HEK293 (cell line): ENCODE data around the gene ARL16.

Source experiments
- CTCF ChIA-PET: fragments of 350-600 bp; formaldehyde crosslinking; extraction: SDS; loops from one replicate; lab custom pipeline; 2021; ENCODE audit warnings: antibody characterized with exemption; lab: Yijun Ruan, JAX
- POLR2A ChIA-PET: fragments of 300-600 bp; formaldehyde crosslinking; extraction: SDS; loops from one replicate; lab custom pipeline; 2020; ENCODE audit warnings: antibody characterized with exemption, inconsistent platforms; lab: Yijun Ruan, JAX
- H3K27ac ChIP-seq: fragments of 200-500 bp; sonication (Bioruptor generic); 2 replicates; pipeline ENCODE4 v1.5.1; 2014; ENCODE audit warnings: low read depth, low read length, control low read depth, inconsistent platforms; ENCODE audit errors: extremely low read depth
- H3K36me3 ChIP-seq, 2 experiments: fragments of 200-500 bp in 1 of 2; sonication (Bioruptor generic) in 1 of 2; 1 replicate in 1 of 2; 2 replicates in 1 of 2; pipeline ENCODE4 v1.5.1; 2014 to 2017; ENCODE audit warnings: inconsistent platforms in 2 of 2, low read length in 2 of 2; ENCODE audit not compliant: control insufficient read depth in 2 of 2, insufficient read depth in 1 of 2
- H3K4me1 ChIP-seq: fragments of 200-500 bp; sonication (Bioruptor generic); 2 replicates; pipeline ENCODE4 v1.5.1; 2014; ENCODE audit warnings: mild to moderate bottlenecking, low read length, inconsistent platforms; ENCODE audit not compliant: control insufficient read depth, insufficient read depth
- H3K4me3 ChIP-seq: 2 replicates; pipeline ENCODE4 v1.5.1; 2011; ENCODE audit warnings: low read depth, mild to moderate bottlenecking, control low read depth, low read length, moderate library complexity
- H3K9me3 ChIP-seq: fragments of 200-500 bp; sonication (Bioruptor generic); 2 replicates; pipeline ENCODE4 v1.5.1; 2014; ENCODE audit warnings: low read depth, low read length, inconsistent platforms; ENCODE audit not compliant: control insufficient read depth, insufficient read depth
- OSR2 ChIP-seq: fragments of 450-650 bp; formaldehyde crosslinking; IDR thresholded peaks from 2 replicates; pipeline ENCODE4 v1.5.1; 2016; ENCODE audit warnings: missing biosample characterization, missing genetic modification characterization
- OVOL3 ChIP-seq: fragments of 450-650 bp; formaldehyde crosslinking; IDR thresholded peaks from 2 replicates; pipeline ENCODE4 v1.5.1; 2016; ENCODE audit warnings: missing biosample characterization, missing genetic modification characterization
- RBAK ChIP-seq: fragments of 450-650 bp; formaldehyde crosslinking; IDR thresholded peaks from 2 replicates; pipeline ENCODE4 v1.5.1; 2016; ENCODE audit warnings: missing biosample characterization, missing genetic modification characterization
- SP2 ChIP-seq: fragments of 450-650 bp; formaldehyde crosslinking; IDR thresholded peaks from 2 replicates; pipeline ENCODE4 v1.5.1; 2016; ENCODE audit warnings: missing biosample characterization, missing genetic modification characterization
- SP7 ChIP-seq: fragments of 450-650 bp; formaldehyde crosslinking; IDR thresholded peaks from 2 replicates; pipeline ENCODE4 v1.5.1; 2016; ENCODE audit warnings: missing biosample characterization, missing genetic modification characterization
- ZBTB48 ChIP-seq: fragments of 450-650 bp; formaldehyde crosslinking; IDR thresholded peaks from 2 replicates; pipeline ENCODE4 v1.5.1; 2016; ENCODE audit warnings: missing biosample characterization, missing genetic modification characterization
- ZBTB7A ChIP-seq: fragments of 450-650 bp; formaldehyde crosslinking; IDR thresholded peaks from 2 replicates; pipeline ENCODE4 v1.5.1; 2016; ENCODE audit warnings: low read depth, missing biosample characterization, missing genetic modification characterization
- ZFP3 ChIP-seq: fragments of 450-650 bp; formaldehyde crosslinking; IDR thresholded peaks from 2 replicates; pipeline ENCODE4 v1.5.1; 2016; ENCODE audit warnings: low read depth, missing biosample characterization, missing genetic modification characterization
- ZNF175 ChIP-seq: fragments of 450-650 bp; formaldehyde crosslinking; IDR thresholded peaks from 2 replicates; pipeline ENCODE4 v1.5.1; 2016; ENCODE audit warnings: missing biosample characterization, missing genetic modification characterization
- ZNF394 ChIP-seq: fragments of 450-650 bp; formaldehyde crosslinking; IDR thresholded peaks from 2 replicates; pipeline ENCODE4 v1.5.1; 2016; ENCODE audit warnings: missing biosample characterization, missing genetic modification characterization, mild to moderate bottlenecking, moderate library complexity, borderline replicate concordance
- ZNF426 ChIP-seq: fragments of 450-650 bp; formaldehyde crosslinking; IDR thresholded peaks from 2 replicates; pipeline ENCODE4 v1.5.1; 2017; ENCODE audit warnings: missing biosample characterization, missing genetic modification characterization, mild to moderate bottlenecking, inconsistent platforms, moderate library complexity
- ZNF473 ChIP-seq: fragments of 450-650 bp; formaldehyde crosslinking; IDR thresholded peaks from 2 replicates; pipeline ENCODE4 v1.5.1; 2017; ENCODE audit warnings: missing biosample characterization, missing genetic modification characterization
- ZNF48 ChIP-seq: fragments of 450-650 bp; formaldehyde crosslinking; IDR thresholded peaks from 2 replicates; pipeline ENCODE4 v1.5.1; 2016; ENCODE audit warnings: missing biosample characterization, missing genetic modification characterization
- ZNF514 ChIP-seq: fragments of 450-650 bp; formaldehyde crosslinking; IDR thresholded peaks from 2 replicates; pipeline ENCODE4 v1.5.1; 2016; ENCODE audit warnings: missing biosample characterization, missing genetic modification characterization
- ZNF621 ChIP-seq: fragments of 450-650 bp; formaldehyde crosslinking; IDR thresholded peaks from 2 replicates; pipeline ENCODE4 v1.5.1; 2017; ENCODE audit warnings: missing biosample characterization, missing genetic modification characterization
- ZNF654 ChIP-seq: fragments of 450-650 bp; formaldehyde crosslinking; IDR thresholded peaks from 2 replicates; pipeline ENCODE4 v1.5.1; 2016; ENCODE audit warnings: low read depth, missing biosample characterization, missing genetic modification characterization
- ZNF768 ChIP-seq: fragments of 450-650 bp; formaldehyde crosslinking; IDR thresholded peaks from 2 replicates; pipeline ENCODE4 v1.5.1; 2018; ENCODE audit warnings: missing biosample characterization, mild to moderate bottlenecking, missing genetic modification characterization
- ZNF791 ChIP-seq: fragments of 450-650 bp; formaldehyde crosslinking; IDR thresholded peaks from 2 replicates; pipeline ENCODE4 v1.5.1; 2016; ENCODE audit warnings: missing biosample characterization, missing genetic modification characterization
- TF ChIP-seq, protein P1 (sequence below): fragments of 450-650 bp; formaldehyde crosslinking; IDR thresholded peaks from 2 replicates; pipeline ENCODE4 v1.5.1; 2016; ENCODE audit warnings: missing biosample characterization, missing genetic modification characterization
- TF ChIP-seq, protein P2 (sequence below): fragments of 450-650 bp; formaldehyde crosslinking; IDR thresholded peaks from 2 replicates; pipeline ENCODE4 v1.5.1; 2017; ENCODE audit warnings: missing biosample characterization, missing genetic modification characterization
- TF ChIP-seq, protein P3 (sequence below): fragments of 450-650 bp; formaldehyde crosslinking; IDR thresholded peaks from 2 replicates; pipeline ENCODE4 v1.5.1; 2016; ENCODE audit warnings: missing biosample characterization, missing genetic modification characterization
- TF ChIP-seq, protein P4 (sequence below): fragments of 450-650 bp; formaldehyde crosslinking; IDR thresholded peaks from 2 replicates; pipeline ENCODE4 v1.5.1; 2016; ENCODE audit warnings: missing biosample characterization, missing genetic modification characterization
- TF ChIP-seq, protein P5 (sequence below): fragments of 450-650 bp; formaldehyde crosslinking; IDR thresholded peaks from 2 replicates; pipeline ENCODE4; 2016; ENCODE audit warnings: missing biosample characterization, missing genetic modification characterization
- TF ChIP-seq, protein P6 (sequence below): fragments of 450-650 bp; IDR thresholded peaks from 2 replicates; pipeline ENCODE4 v1.5.1; 2018; ENCODE audit warnings: missing biosample characterization, mild to moderate bottlenecking, missing genetic modification characterization

ARL16 gene

DNA sequence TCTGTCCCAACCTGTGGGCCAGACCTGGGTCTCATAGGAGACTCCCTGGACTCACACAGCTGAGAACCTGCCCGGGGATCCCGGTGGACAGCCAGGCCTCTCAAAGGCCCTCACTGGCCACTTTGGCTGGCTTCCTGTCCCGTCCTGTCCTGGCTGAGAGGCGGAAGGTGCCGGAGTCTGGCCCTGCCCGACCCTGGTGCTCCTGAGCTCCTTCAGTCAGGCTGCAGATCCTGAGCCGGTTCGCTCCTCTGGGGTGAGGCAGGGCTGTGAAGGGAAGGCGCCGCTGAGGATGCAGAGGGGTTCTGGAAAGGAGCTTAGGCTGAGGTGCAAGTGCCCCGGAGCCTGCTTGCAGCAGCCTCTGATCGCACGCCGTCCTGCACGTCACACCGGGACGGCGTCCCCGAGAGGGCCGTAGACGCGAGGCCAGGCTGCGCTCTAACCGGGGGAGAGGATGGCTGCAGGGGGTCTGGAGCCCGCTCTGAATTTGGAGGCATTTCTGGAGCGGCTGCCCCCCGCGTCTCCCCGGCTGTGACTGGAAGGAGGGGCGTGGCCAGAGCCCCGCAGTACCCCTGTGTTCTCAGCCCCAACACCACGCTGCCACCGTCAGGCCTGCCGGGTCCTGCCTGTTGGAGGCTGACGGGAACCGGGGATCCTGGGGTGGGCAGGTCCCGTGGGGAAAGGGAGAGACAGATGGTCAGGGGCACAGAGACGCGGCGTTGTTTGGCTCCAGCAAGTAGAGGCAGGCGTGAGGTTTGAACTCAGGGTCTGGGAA is 4.4 kb upstream of the ARL16 start (continued):
- TF ChIP-seq, protein P1, sequence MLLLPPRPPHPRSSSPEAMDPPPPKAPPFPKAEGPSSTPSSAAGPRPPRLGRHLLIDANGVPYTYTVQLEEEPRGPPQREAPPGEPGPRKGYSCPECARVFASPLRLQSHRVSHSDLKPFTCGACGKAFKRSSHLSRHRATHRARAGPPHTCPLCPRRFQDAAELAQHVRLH (tag by site-specific recombination) = no peak
- TF ChIP-seq RBAK (tag by site-specific recombination) (no peak), ZNF426 (tag by site-specific recombination) (no peak), ZFP3 (tag by site-specific recombination) (no peak)

DNA sequence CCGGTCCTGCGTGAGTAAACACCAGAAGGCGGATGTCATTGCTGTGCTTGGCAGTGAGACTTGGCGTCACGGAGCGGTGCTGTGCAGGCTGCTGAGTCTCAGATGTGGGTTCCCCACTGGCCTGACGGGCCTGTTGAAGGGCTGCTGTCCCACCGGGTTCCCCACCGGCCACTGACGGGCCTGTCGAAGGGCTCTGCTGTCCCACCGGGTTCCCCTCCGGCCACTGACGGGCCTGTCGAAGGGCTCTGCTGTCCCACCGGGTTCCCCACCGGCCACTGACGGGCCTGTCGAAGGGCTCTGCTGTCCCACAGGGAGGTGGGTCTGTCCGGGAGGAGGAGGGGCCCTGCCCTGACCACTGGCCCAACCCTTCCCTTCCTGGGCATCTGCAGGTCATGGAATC is 3.0 kb upstream of the ARL16 start:
- TF ChIP-seq OVOL3 (tag by site-specific recombination) = no peak
- no peak for TF ChIP-seq ZNF621 (tag by site-specific recombination)
- CTCF ChIA-PET = interaction anchor here (0.7 kb wide), 1 partner anchor 24 kb away, joined by 3 read pairs; no protein-coding TSS in a partner anchor

DNA sequence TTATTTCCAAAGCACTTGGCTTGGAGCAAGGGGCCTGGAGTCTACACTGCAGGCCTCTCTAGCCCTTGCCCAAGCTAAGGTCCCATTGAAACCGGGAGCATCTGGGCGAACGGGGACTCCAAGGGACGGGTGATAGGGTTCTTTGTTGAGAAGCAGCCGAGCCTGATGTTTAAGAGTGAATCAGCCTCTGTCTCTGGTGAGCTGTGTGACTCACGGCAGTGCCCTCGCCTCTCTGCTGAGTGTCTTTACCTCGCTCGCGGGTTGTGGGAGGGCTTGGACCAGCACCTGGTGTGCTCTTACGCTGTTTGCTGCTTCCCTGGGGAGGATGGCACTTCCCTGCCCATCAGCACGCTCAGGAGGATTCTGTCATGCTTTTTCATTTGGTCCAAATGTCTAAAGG is 1.5 kb upstream of the ARL16 start:
- Histone ChIP-seq H3K36me3 (peaks cover 6 to 67% of the 10 kb centered on the region in 2 experiments; a peak in 2 of 3 replicates), H3K9me3 (no peaks in the 10 kb centered on the region), H3K4me3 (peak overlapping the region; percentile 75), H3K4me1 (peaks cover 4% of the 10 kb centered on the region), H3K27ac (peak overlapping the region; percentile 78; the same call in 1 of the 2 replicates)
- ChIA-PET POLR2A (interaction anchor here (0.9 to 6.6 kb wide), 7 partner anchors 10 to 181 kb away, joined by 3 to 109 read pairs (median 18); partner anchors contain the start of genes CCDC137, MRPL12, OXLD1 and PDE6G), CTCF (interaction anchor here (0.6 to 2.1 kb wide), 3 partner anchors 10 to 540 kb away, joined by 3 to 7 read pairs (median 4); no protein-coding TSS in a partner anchor)
- TF ChIP-seq ZNF394 (tag by site-specific recombination) (no peak), ZNF175 (tag by site-specific recombination) (no peak), OSR2 (tag by site-specific recombination) (no peak), ZBTB7A (tag by site-specific recombination) (no peak), ZNF768 (tag by site-specific recombination) (peak; percentile 48; the same call in 1 of the 2 replicates), ZNF514 (tag by site-specific recombination) (no peak), ZBTB48 (peak; percentile 28; the same call in 1 of the 2 replicates), ZNF473 (no peak), ZNF791 (no peak), ZNF654 (tag by site-specific recombination) (no peak), SP7 (no peak), ZNF48 (tag by site-specific recombination) (no peak), SP2 (tag by site-specific recombination) (peak; percentile 49)
- TF ChIP-seq, protein P2, sequence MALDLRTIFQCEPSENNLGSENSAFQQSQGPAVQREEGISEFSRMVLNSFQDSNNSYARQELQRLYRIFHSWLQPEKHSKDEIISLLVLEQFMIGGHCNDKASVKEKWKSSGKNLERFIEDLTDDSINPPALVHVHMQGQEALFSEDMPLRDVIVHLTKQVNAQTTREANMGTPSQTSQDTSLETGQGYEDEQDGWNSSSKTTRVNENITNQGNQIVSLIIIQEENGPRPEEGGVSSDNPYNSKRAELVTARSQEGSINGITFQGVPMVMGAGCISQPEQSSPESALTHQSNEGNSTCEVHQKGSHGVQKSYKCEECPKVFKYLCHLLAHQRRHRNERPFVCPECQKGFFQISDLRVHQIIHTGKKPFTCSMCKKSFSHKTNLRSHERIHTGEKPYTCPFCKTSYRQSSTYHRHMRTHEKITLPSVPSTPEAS (tag by site-specific recombination) = no peak
- TF ChIP-seq, protein P3, sequence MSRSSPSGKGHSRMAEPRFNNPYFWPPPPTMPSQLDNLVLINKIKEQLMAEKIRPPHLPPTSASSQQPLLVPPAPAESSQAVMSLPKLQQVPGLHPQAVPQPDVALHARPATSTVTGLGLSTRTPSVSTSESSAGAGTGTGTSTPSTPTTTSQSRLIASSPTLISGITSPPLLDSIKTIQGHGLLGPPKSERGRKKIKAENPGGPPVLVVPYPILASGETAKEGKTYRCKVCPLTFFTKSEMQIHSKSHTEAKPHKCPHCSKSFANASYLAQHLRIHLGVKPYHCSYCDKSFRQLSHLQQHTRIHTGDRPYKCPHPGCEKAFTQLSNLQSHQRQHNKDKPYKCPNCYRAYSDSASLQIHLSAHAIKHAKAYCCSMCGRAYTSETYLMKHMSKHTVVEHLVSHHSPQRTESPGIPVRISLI (tag by site-specific recombination) = no peak
- TF ChIP-seq, protein P4, sequence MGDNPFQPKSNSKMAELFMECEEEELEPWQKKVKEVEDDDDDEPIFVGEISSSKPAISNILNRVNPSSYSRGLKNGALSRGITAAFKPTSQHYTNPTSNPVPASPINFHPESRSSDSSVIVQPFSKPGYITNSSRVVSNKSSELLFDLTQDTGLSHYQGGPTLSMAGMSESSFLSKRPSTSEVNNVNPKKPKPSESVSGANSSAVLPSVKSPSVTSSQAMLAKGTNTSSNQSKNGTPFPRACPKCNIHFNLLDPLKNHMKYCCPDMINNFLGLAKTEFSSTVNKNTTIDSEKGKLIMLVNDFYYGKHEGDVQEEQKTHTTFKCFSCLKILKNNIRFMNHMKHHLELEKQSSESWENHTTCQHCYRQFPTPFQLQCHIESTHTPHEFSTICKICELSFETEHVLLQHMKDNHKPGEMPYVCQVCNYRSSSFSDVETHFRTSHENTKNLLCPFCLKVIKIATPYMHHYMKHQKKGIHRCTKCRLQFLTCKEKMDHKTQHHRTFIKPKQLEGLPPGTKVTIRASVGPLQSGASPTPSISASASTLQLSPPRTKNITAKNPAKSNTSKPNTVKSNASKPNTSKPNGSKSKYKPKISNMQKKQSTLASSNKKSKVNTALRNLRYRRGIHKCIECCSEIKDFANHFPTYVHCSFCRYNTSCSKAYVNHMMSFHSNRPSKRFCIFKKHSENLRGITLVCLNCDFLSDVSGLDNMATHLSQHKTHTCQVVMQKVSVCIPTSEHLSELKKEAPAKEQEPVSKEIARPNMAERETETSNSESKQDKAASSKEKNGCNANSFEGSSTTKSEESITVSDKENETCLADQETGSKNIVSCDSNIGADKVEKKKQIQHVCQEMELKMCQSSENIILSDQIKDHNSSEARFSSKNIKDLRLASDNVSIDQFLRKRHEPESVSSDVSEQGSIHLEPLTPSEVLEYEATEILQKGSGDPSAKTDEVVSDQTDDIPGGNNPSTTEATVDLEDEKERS = no peak
- TF ChIP-seq, protein P5, sequence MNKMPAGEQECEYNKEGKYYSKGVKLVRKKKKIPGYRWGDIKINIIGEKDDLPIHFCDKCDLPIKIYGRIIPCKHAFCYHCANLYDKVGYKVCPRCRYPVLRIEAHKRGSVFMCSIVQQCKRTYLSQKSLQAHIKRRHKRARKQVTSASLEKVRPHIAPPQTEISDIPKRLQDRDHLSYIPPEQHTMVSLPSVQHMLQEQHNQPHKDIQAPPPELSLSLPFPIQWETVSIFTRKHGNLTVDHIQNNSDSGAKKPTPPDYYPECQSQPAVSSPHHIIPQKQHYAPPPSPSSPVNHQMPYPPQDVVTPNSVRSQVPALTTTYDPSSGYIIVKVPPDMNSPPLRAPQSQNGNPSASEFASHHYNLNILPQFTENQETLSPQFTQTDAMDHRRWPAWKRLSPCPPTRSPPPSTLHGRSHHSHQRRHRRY (tag by site-specific recombination) = no peak
- TF ChIP-seq, protein P6, sequence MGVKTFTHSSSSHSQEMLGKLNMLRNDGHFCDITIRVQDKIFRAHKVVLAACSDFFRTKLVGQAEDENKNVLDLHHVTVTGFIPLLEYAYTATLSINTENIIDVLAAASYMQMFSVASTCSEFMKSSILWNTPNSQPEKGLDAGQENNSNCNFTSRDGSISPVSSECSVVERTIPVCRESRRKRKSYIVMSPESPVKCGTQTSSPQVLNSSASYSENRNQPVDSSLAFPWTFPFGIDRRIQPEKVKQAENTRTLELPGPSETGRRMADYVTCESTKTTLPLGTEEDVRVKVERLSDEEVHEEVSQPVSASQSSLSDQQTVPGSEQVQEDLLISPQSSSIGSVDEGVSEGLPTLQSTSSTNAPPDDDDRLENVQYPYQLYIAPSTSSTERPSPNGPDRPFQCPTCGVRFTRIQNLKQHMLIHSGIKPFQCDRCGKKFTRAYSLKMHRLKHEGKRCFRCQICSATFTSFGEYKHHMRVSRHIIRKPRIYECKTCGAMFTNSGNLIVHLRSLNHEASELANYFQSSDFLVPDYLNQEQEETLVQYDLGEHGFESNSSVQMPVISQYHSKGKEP = no peak

More for the DNA sequence above, 3.0 kb upstream of the ARL16 start:
- POLR2A ChIA-PET = interaction anchor here (2.6 to 6.6 kb wide), 3 partner anchors 9 to 16 kb away, joined by 9 to 109 read pairs (median 18); partner anchors contain the start of gene MRPL12
- H3K9me3 ChIP-seq = no peaks in the 10 kb centered on the region
- H3K27ac ChIP-seq = no peak overlapping the region
- peaks cover 4% of the 10 kb centered on the region for H3K4me1 ChIP-seq
- H3K4me3 ChIP-seq = no peak overlapping the region
- H3K36me3 ChIP-seq = peaks cover 6 to 69% of the 10 kb centered on the region in 2 experiments; a peak in 2 of 3 replicates
